Cardiac muscle cell (in vitro differentiated cells and primary cell): ENCODE measurements around the gene SP100. TPM values are rescaled to one million over a fixed set of nuclear protein-coding genes. Genes with fewer than 3 reads are reported as not detected.
A peak's percentile ranks its signal among the peaks of the same experiment; 100 is the strongest.

Source experiments
- DNase-seq, 2 donors: peaks; one replicate each; pipeline versions ENCODE4 v3.0.0 to v3.0.0-alpha.2; 2010 to 2017; ENCODE audit warnings: low read depth in 1 of 2, low spot score in 1 of 2
- H3K27ac ChIP-seq: fragments of 200-600 bp; sonication (generic); 2 replicates; pipeline ENCODE4 v1.5.1; 2016
- H3K27me3 ChIP-seq: fragments of 200-600 bp; sonication (generic); 2 replicates; pipeline ENCODE4 v1.6.0; 2016; ENCODE audit warnings: control low read depth
- H3K36me3 ChIP-seq: fragments of 200-600 bp; sonication (generic); 2 replicates; pipeline ENCODE4 v1.5.1; 2016; ENCODE audit warnings: control low read depth
- H3K4me1 ChIP-seq: fragments of 200-600 bp; sonication (generic); 2 replicates; pipeline ENCODE4 v1.8.1; 2017; ENCODE audit warnings: low read depth, mild to moderate bottlenecking, mixed run types
- H3K4me3 ChIP-seq: fragments of 200-600 bp; sonication (generic); 2 replicates; pipeline ENCODE4 v1.5.1; 2016; ENCODE audit warnings: mild to moderate bottlenecking
- H3K9me3 ChIP-seq: fragments of 200-600 bp; sonication (generic); 2 replicates; pipeline ENCODE4 v1.5.1; 2017; ENCODE audit warnings: low read depth, mild to moderate bottlenecking, control low read depth
- CTCF ChIP-seq: IDR thresholded peaks from 2 replicates; pipeline ENCODE4 v1.5.1; 2012; ENCODE audit warnings: low read depth, mild to moderate bottlenecking, low read length
- polyA plus RNA-seq: library from polyadenylated mRNA; unstranded; fragments of >200 nt; fragmentation: Nextera tagmentation; extraction: Ambion mirVana; gene quantifications from 2 replicates; pipeline ENCODE4 v1.2.1, GENCODE V29; 2016
- total RNA-seq: library from RNA; depleted of rRNA; stranded (reverse); fragments of >200 nt; gene quantifications from 2 replicates; pipeline ENCODE4 v1.2.3, GENCODE V29; 2016

SP100 gene
- total and polyA plus RNA-seq, 2 experiments from 2014 or later, result 2.0 TPM; not detected in 1

GRCh38 chr2:230512955-230513748 lies 97.2 kb downstream of the SP100 start:
- Histone ChIP-seq H3K4me3 (no peak overlapping the region), H3K27ac (no peak overlapping the region), H3K27me3 (no peaks in the 10 kb centered on the region), H3K9me3 (no peaks in the 10 kb centered on the region), H3K36me3 (no peaks in the 10 kb centered on the region), H3K4me1 (no peaks in the 10 kb centered on the region)
- DNase-seq, result no peak
- TF ChIP-seq CTCF, result no peak

DNA sequence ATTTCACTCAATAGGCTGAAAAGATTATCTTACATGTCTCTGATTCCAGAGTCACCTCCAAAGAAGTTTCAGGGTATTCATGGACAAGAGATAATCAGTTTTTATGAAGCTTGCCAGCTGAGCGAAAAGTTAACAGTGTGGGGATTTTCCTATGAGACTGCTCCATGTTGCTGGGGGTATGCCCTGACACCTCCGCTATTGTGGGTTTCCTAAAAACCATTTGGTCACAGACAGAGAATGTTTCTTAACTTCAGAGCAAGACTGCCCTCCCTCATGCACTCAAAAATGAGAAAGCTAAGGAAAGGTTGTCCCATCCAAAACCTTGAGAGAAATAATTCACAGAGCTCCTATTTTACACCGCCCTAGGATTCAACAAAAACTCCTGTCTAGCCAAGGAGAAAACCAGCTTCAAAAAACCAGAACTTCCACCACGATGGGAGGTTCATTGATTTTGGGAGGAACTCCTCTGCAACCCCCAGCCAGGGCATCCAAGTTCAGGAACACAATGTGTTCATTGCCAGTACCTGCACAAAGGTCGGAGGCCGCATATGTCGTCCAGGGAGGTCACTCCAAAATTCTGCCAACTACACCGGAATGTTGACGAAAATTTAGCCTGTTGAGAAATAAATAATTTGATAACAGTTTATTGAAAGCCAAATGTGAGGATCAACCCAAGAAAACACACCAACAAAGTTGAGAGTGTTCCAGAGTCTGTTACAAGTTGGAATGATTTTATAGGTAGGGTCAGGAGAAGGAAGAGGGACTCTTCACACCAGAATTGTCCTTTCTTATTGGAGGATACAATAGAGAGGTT lies 104.3 kb downstream of the SP100 start:
- Histone ChIP-seq H3K4me3 (no peak overlapping the region), H3K27ac (no peak overlapping the region), H3K4me1 (no peaks in the 10 kb centered on the region), H3K36me3 (no peaks in the 10 kb centered on the region), H3K9me3 (no peaks in the 10 kb centered on the region), H3K27me3 (no peaks in the 10 kb centered on the region)
- DNase-seq, result no peak
- no peak for TF ChIP-seq CTCF

DNA sequence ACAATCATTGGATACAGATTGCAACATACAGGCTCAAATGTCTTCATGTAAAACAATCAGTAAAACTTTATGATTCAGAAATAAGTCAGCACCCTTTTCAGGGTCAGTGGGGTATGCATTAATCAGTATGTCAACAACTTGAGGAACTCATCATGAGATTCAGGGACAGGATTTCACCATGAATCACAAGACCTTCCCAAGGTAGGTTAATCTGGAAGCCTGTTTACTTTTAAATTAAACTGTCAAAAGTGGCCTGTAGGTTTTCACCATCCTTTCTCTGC lies 104.8 kb downstream of the SP100 start:
- Histone ChIP-seq H3K27me3 (no peaks in the 10 kb centered on the region), H3K9me3 (no peaks in the 10 kb centered on the region), H3K27ac (no peak overlapping the region), H3K4me1 (no peaks in the 10 kb centered on the region), H3K4me3 (no peak overlapping the region), H3K36me3 (no peaks in the 10 kb centered on the region)
- no peak for TF ChIP-seq CTCF
- peak in 1 of 2 donors; percentile 26 for DNase-seq

GRCh38 chr2:230521386-230521785 lies 105.4 kb downstream of the SP100 start:
- H3K9me3 ChIP-seq, result no peaks in the 10 kb centered on the region
- no peak overlapping the region for H3K4me3 ChIP-seq
- no peak for DNase-seq
- no peaks in the 10 kb centered on the region for H3K27me3 ChIP-seq
- H3K27ac ChIP-seq, result no peak overlapping the region
- TF ChIP-seq CTCF, result no peak
- no peaks in the 10 kb centered on the region for H3K36me3 ChIP-seq
- no peaks in the 10 kb centered on the region for H3K4me1 ChIP-seq

DNA sequence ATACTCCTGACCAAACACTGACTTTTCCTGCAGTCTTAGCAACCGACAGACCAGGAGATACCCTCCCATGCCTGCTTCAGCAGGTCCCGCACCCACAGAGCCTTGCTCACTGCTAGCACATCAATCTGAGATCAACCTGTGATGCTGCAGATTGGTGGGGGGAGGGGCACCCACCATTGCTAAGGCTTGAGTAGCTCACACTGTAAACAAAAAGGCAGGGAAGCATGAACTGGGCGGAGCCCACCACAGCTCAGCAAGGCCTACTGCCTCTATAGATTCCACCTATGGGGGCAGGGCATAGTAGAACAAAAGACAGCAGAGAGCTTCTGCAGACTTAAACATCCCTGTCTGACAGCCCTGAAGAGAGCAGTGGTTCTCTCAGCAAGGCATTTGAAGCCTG lies 109.7 kb downstream of the SP100 start:
- TF ChIP-seq CTCF, result no peak
- Histone ChIP-seq H3K36me3 (no peaks in the 10 kb centered on the region), H3K4me1 (no peaks in the 10 kb centered on the region), H3K27ac (no peak overlapping the region), H3K4me3 (no peak overlapping the region), H3K9me3 (no peaks in the 10 kb centered on the region), H3K27me3 (no peaks in the 10 kb centered on the region)
- no peak for DNase-seq
